IMR-90 (cell line): Measurements from ENCODE around the gene LAMP5. TPM values are rescaled to one million over a fixed set of nuclear protein-coding genes. Genes with fewer than 3 reads are reported as not detected.

Experiments used
- ATAC-seq: fragments of 200-7000 bp; cut with Tn5 transposase; 2 replicates; pipeline ENCODE4 v1.9.1; 2020; ENCODE audit warnings: low read depth, mild to moderate bottlenecking, moderate library complexity
- BruUV-seq: library from RNA; stranded (reverse); fragments of 400-500 nt; replicated peaks from 2 replicates; lab custom pipeline; 2021; lab: Mats Ljungman, UMichigan
- CTCF ChIA-PET: fragments of 300-600 bp; formaldehyde crosslinking; extraction: SDS; loops from one replicate; lab custom pipeline; 2021; ENCODE audit warnings: antibody characterized with exemption; lab: Yijun Ruan, JAX
- POLR2A ChIA-PET: fragments of 300-600 bp; sonication (Branson Sonifier 250); formaldehyde crosslinking; loops from one replicate; lab custom pipeline; 2022; ENCODE audit warnings: antibody characterized with exemption; ENCODE audit not compliant: unreplicated experiment; lab: Charles Lee
- DNase-seq: peaks from one replicate; pipeline ENCODE4 v3.0.0; 2013
- H2AFZ ChIP-seq: replicated peaks from 2 replicates; pipeline ENCODE3; 2013; ENCODE audit warnings: low read length, mild to moderate bottlenecking; ENCODE audit not compliant: poor library complexity
- H2AK5ac ChIP-seq: 2 replicates; pipeline ENCODE4 v1.6.1; 2013; ENCODE audit warnings: low read depth, low read length, inconsistent platforms
- H2AK9ac ChIP-seq: replicated peaks from 2 replicates; pipeline ENCODE3; 2013; ENCODE audit warnings: mild to moderate bottlenecking, low read depth, low read length, moderate library complexity; ENCODE audit not compliant: poor library complexity
- H2BK120ac ChIP-seq: 2 replicates; pipeline ENCODE4 v1.6.1; 2013; ENCODE audit warnings: low read depth, low read length, inconsistent platforms
- H2BK15ac ChIP-seq: 3 replicates; pipeline ENCODE4 v1.6.1; 2013; ENCODE audit warnings: low read depth, low read length, inconsistent platforms
- H2BK20ac ChIP-seq: 2 replicates; pipeline ENCODE4 v1.6.1; 2013; ENCODE audit warnings: low read depth, mild to moderate bottlenecking, inconsistent platforms, low read length, moderate library complexity
- H2BK5ac ChIP-seq: 2 replicates; pipeline ENCODE4 v1.6.1; 2013; ENCODE audit warnings: mild to moderate bottlenecking, low read depth, low read length, inconsistent platforms; ENCODE audit not compliant: poor library complexity, severe bottlenecking
- H3K14ac ChIP-seq: replicated peaks from 2 replicates; pipeline ENCODE4 v1.6.1; 2013; ENCODE audit warnings: low read depth, low read length, inconsistent platforms
- H3K18ac ChIP-seq: 2 replicates; pipeline ENCODE4 v1.6.1; 2013; ENCODE audit warnings: low read depth, low read length, control low read depth
- H3K23ac ChIP-seq: 2 replicates; pipeline ENCODE4 v1.6.1; 2013; ENCODE audit warnings: low read depth, low read length, inconsistent platforms
- H3K27ac ChIP-seq: 2 replicates; pipeline ENCODE4 v1.5.1; 2013; ENCODE audit warnings: mild to moderate bottlenecking, control low read depth, low read length; ENCODE audit not compliant: insufficient read depth
- H3K27me3 ChIP-seq: 2 replicates; pipeline ENCODE4 v1.6.1; 2013; ENCODE audit warnings: low read length; ENCODE audit not compliant: control insufficient read depth, insufficient read depth
- H3K36me3 ChIP-seq: 2 replicates; pipeline ENCODE4 v1.6.1; 2013; ENCODE audit warnings: low read length, mixed read lengths; ENCODE audit not compliant: control insufficient read depth, insufficient read depth
- H3K4ac ChIP-seq: 2 replicates; pipeline ENCODE4 v1.6.1; 2013; ENCODE audit warnings: low read depth, low read length, inconsistent platforms
- H3K4me1 ChIP-seq: 2 replicates; pipeline ENCODE4 v1.6.1; 2013; ENCODE audit warnings: low read length, mixed read lengths; ENCODE audit not compliant: control insufficient read depth, insufficient read depth
- H3K4me2 ChIP-seq: 2 replicates; pipeline ENCODE4 v1.6.1; 2013; ENCODE audit warnings: low read depth, mild to moderate bottlenecking, control low read depth, low read length, moderate library complexity
- H3K4me3 ChIP-seq: 2 replicates; pipeline ENCODE4 v1.5.1; 2013; ENCODE audit warnings: low read depth, mild to moderate bottlenecking, control low read depth, low read length, moderate library complexity; ENCODE audit not compliant: insufficient read depth
- H3K56ac ChIP-seq: 2 replicates; pipeline ENCODE4 v1.6.1; 2013; ENCODE audit warnings: low read length, inconsistent platforms; ENCODE audit not compliant: insufficient read depth; ENCODE audit errors: extremely low read depth
- H3K79me1 ChIP-seq, 2 experiments: 2 replicates each; pipeline ENCODE4 v1.6.1; 2013; ENCODE audit warnings: low read length in 2 of 2, inconsistent platforms in 1 of 2, low read depth in 1 of 2
- H3K9ac ChIP-seq: 2 replicates; pipeline ENCODE4 v1.6.1; 2013; ENCODE audit warnings: low read depth, low read length, control low read depth
- H3K9me1 ChIP-seq: 2 replicates; pipeline ENCODE4 v1.6.1; 2013; ENCODE audit warnings: low read length, inconsistent platforms; ENCODE audit not compliant: insufficient read depth
- H3K9me3 ChIP-seq: 2 replicates; pipeline ENCODE4 v1.6.1; 2013; ENCODE audit warnings: low read length; ENCODE audit not compliant: control insufficient read depth, insufficient read depth
- H4K20me1 ChIP-seq: 2 replicates; pipeline ENCODE4 v1.6.1; 2013; ENCODE audit warnings: low read length, inconsistent platforms; ENCODE audit not compliant: insufficient read depth
- H4K5ac ChIP-seq: 2 replicates; pipeline ENCODE4 v1.6.1; 2013; ENCODE audit warnings: mild to moderate bottlenecking, low read depth, low read length, control low read depth
- H4K8ac ChIP-seq, 2 experiments: 2 replicates each; pipeline ENCODE4 v1.6.1; 2013; ENCODE audit warnings: low read depth in 2 of 2, low read length in 2 of 2, control low read depth in 1 of 2, inconsistent platforms in 1 of 2
- H4K91ac ChIP-seq: 2 replicates; pipeline ENCODE4 v1.6.1; 2013; ENCODE audit warnings: low read depth, low read length, inconsistent platforms; ENCODE audit not compliant: insufficient read depth
- BHLHE40 ChIP-seq: fragments of 150-350 bp; IDR thresholded peaks from 2 replicates; pipeline ENCODE4 v1.6.1; 2016; ENCODE audit warnings: mild to moderate bottlenecking, low read depth, low read length
- CHD1 ChIP-seq: IDR thresholded peaks from 2 replicates; pipeline ENCODE4 v1.6.1; 2012; ENCODE audit warnings: low read depth, low read length, improper control_type of control experiment
- ELK1 ChIP-seq: fragments of 150-350 bp; IDR thresholded peaks from 2 replicates; pipeline ENCODE4 v1.6.1; 2016; ENCODE audit warnings: low read depth, mild to moderate bottlenecking, low read length, moderate library complexity, borderline replicate concordance
- FOS ChIP-seq: fragments of 150-350 bp; IDR thresholded peaks from 2 replicates; pipeline ENCODE4 v1.6.1; 2016; ENCODE audit warnings: low read depth, low read length
- MAFK ChIP-seq: IDR thresholded peaks from 2 replicates; pipeline ENCODE4 v1.6.1; 2012; ENCODE audit warnings: low read depth, low read length, improper control_type of control experiment
- MAZ ChIP-seq: IDR thresholded peaks from 2 replicates; pipeline ENCODE4 v1.6.1; 2012; ENCODE audit warnings: low read depth, mild to moderate bottlenecking, low read length, improper control_type of control experiment, moderate library complexity, borderline replicate concordance
- NFE2L2 ChIP-seq: fragments of 150-350 bp; IDR thresholded peaks from 2 replicates; pipeline ENCODE4 v1.6.1; 2016; ENCODE audit warnings: low read depth, mild to moderate bottlenecking, low read length
- POLR2A ChIP-seq: IDR thresholded peaks from 2 replicates; pipeline ENCODE4 v1.6.1; 2012; ENCODE audit warnings: mild to moderate bottlenecking, low read depth, low read length
- RAD21 ChIP-seq: IDR thresholded peaks from 2 replicates; pipeline ENCODE4 v1.6.1; 2012; ENCODE audit warnings: low read length, improper control_type of control experiment
- RCOR1 ChIP-seq: IDR thresholded peaks from 2 replicates; pipeline ENCODE4 v1.6.1; 2012; ENCODE audit warnings: mild to moderate bottlenecking, low read length, improper control_type of control experiment; ENCODE audit not compliant: insufficient replicate concordance
- RFX5 ChIP-seq: IDR thresholded peaks from 2 replicates; pipeline ENCODE4 v1.8.0; 2012; ENCODE audit warnings: low read depth, mild to moderate bottlenecking, low read length, moderate library complexity
- SMC3 ChIP-seq: fragments of 150-350 bp; IDR thresholded peaks from 2 replicates; pipeline ENCODE4 v1.6.1; 2016; ENCODE audit warnings: low read depth, mild to moderate bottlenecking, antibody characterized with exemption, low read length, moderate library complexity
- WGBS, 2 experiments: methylation state at CpG; one replicate each; pipeline versions ENCODE4 v1.1.5 to v1.1.7; 2013; ENCODE audit warnings: missing lambda C conversion rate in 2 of 2; ENCODE audit not compliant: insufficient read length in 1 of 2; ENCODE audit errors: extremely low coverage in 2 of 2; 5-methylcytosine and 5-hydroxymethylcytosine counted together
- dilution Hi-C: fragments of 300-500 bp; cut with HindIII; formaldehyde crosslinking; loops from one replicate; pipeline ENCODE4 v1.14.3; 2018; ENCODE audit warnings: low sequenced_read_pairs; ENCODE audit not compliant: unreplicated experiment
- in situ Hi-C: fragments of 300-500 bp; cut with MboI; formaldehyde crosslinking; loops from 3 replicates; pipeline ENCODE4 v1.14.3; 2019; ENCODE audit warnings: low sequenced_read_pairs, inconsistent platforms, mixed read lengths
- intact Hi-C: fragments of 100-400 bp; cut with micrococcal nuclease; formaldehyde crosslinking; loops from 2 replicates; pipeline ENCODE4 v1.10.0; 2022
- polyA plus RNA-seq, 3 experiments: library from polyadenylated mRNA; depleted of rRNA; stranded (reverse); fragments of >200 nt; gene quantifications; 2 replicates each; pipeline ENCODE4 v1.2.3, GENCODE V29; 2012; ENCODE audit warnings: low replicate concordance in 1 of 3
- total RNA-seq: library from RNA; depleted of rRNA; stranded (reverse); fragments of >200 nt; gene quantifications from 2 replicates; pipeline ENCODE4 v1.2.3, GENCODE V29; 2012
- TF ChIP-seq, protein P1 (sequence below): conservative IDR thresholded peaks from 2 replicates; pipeline ENCODE4 v1.5.1; 2012; ENCODE audit warnings: mild to moderate bottlenecking, low read depth, low read length, improper control_type of control experiment
- TF ChIP-seq, protein P2 (sequence below): fragments of 150-350 bp; IDR thresholded peaks from 2 replicates; pipeline ENCODE4 v1.6.1; 2017; ENCODE audit warnings: mild to moderate bottlenecking, antibody characterized with exemption, low read length, low read depth

Gene LAMP5
- total and polyA plus RNA-seq, 2 of the 4 experiments (the other 2 are of a cell fraction): not detected

DNA sequence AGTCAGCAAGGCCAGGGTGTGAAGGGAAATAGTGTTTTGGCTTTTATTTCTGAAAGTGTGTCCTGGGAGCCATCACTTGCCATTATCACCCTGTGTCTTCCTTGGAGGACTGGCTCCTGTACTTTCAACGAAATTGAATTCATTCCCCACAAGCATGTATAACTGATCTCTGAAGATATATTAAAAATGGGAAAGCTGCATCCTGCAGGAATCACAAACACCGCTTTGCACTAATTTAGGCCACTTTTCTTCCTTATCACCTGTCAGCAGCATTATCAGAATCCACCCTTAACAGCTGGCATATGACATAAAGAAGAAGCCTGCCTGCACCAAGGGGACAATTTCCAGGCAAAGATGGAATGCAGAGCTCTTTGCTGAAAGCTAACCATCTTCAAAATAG, 56.2 kb downstream of the LAMP5 start:
- Histone ChIP-seq H3K36me3 (no peaks in the 10 kb centered on the region), H3K14ac (no peak overlapping the region), H3K79me1 (no peaks in the 10 kb centered on the region), H2AK9ac (no peak overlapping the region), H3K23ac (no peak overlapping the region), H4K8ac (no peak overlapping the region), H2BK5ac (no peak overlapping the region), H3K27me3 (peaks cover 30% of the 10 kb centered on the region), H3K9me1 (no peaks in the 10 kb centered on the region), H3K27ac (no peak overlapping the region), H3K4ac (no peak overlapping the region), H3K9me3 (no peaks in the 10 kb centered on the region), H2BK120ac (no peak overlapping the region), H4K91ac (no peak overlapping the region), H3K56ac (no peak overlapping the region), H3K4me2 (no peak overlapping the region), H2BK15ac (no peak overlapping the region), H4K5ac (no peak overlapping the region), H3K4me3 (no peak overlapping the region), H4K20me1 (no peaks in the 10 kb centered on the region), H3K4me1 (no peaks in the 10 kb centered on the region), H3K18ac (no peak overlapping the region), H2AFZ (no peak overlapping the region), H2BK20ac (no peak overlapping the region), H3K9ac (no peak overlapping the region), H2AK5ac (no peak overlapping the region)
- BruUV-seq: no TSS peak
- no peak for DNase-seq
- in situ Hi-C loops: no loop called here
- no peak for TF ChIP-seq NFE2L2
- no peak for TF ChIP-seq BHLHE40
- TF ChIP-seq, protein P1, sequence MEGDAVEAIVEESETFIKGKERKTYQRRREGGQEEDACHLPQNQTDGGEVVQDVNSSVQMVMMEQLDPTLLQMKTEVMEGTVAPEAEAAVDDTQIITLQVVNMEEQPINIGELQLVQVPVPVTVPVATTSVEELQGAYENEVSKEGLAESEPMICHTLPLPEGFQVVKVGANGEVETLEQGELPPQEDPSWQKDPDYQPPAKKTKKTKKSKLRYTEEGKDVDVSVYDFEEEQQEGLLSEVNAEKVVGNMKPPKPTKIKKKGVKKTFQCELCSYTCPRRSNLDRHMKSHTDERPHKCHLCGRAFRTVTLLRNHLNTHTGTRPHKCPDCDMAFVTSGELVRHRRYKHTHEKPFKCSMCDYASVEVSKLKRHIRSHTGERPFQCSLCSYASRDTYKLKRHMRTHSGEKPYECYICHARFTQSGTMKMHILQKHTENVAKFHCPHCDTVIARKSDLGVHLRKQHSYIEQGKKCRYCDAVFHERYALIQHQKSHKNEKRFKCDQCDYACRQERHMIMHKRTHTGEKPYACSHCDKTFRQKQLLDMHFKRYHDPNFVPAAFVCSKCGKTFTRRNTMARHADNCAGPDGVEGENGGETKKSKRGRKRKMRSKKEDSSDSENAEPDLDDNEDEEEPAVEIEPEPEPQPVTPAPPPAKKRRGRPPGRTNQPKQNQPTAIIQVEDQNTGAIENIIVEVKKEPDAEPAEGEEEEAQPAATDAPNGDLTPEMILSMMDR: no peak
- no peak for TF ChIP-seq FOS
- TF ChIP-seq CHD1: no peak
- no peak for TF ChIP-seq RAD21
- TF ChIP-seq ELK1: no peak
- TF ChIP-seq POLR2A: no peak
- TF ChIP-seq MAFK: no peak
- TF ChIP-seq RCOR1: no peak
- TF ChIP-seq SMC3: no peak
- TF ChIP-seq, protein P2, sequence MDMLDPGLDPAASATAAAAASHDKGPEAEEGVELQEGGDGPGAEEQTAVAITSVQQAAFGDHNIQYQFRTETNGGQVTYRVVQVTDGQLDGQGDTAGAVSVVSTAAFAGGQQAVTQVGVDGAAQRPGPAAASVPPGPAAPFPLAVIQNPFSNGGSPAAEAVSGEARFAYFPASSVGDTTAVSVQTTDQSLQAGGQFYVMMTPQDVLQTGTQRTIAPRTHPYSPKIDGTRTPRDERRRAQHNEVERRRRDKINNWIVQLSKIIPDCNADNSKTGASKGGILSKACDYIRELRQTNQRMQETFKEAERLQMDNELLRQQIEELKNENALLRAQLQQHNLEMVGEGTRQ: no peak
- no peak for TF ChIP-seq RFX5
- TF ChIP-seq MAZ: no peak
- dilution Hi-C loops: no loop called here
- intact Hi-C loops: no loop called here
- CTCF ChIA-PET: no interaction called here
- POLR2A ChIA-PET: no interaction called here
- no CpG with 5 or more reads among the region's 2 CpGs for WGBS, 2 experiments
- no peak for ATAC-seq
